HEK293T (cell line): ENCODE results near the gene SCUBE1.

Experiments used
- CTCF ChIA-PET: fragments of 350-600 bp; formaldehyde crosslinking; extraction: SDS; loops from one replicate; lab custom pipeline; 2021; ENCODE audit warnings: antibody characterized with exemption, inconsistent platforms; lab: Yijun Ruan, JAX
- POLR2A ChIA-PET: fragments of 350-600 bp; formaldehyde crosslinking; extraction: SDS; loops from one replicate; lab custom pipeline; 2020; ENCODE audit warnings: antibody characterized with exemption, inconsistent platforms; lab: Yijun Ruan, JAX
- DNase-seq: peaks from one replicate; pipeline ENCODE4 v3.0.0; 2012; ENCODE audit warnings: mixed read lengths; ENCODE audit errors: extremely low spot score
- ARNT ChIP-seq: fragments of 450-650 bp; IDR thresholded peaks from 2 replicates; pipeline ENCODE4 v1.6.1; 2017; ENCODE audit warnings: mild to moderate bottlenecking
- BHLHE40 ChIP-seq: fragments of 450-650 bp; IDR thresholded peaks from 2 replicates; pipeline ENCODE4 v1.6.1; 2016; ENCODE audit warnings: mild to moderate bottlenecking, moderate library complexity, borderline replicate concordance
- CTBP1 ChIP-seq: fragments of 450-650 bp; IDR thresholded peaks from 2 replicates; pipeline ENCODE4 v1.6.1; 2016; ENCODE audit warnings: borderline replicate concordance
- ELF4 ChIP-seq: fragments of 450-650 bp; IDR thresholded peaks from 2 replicates; pipeline ENCODE4 v1.6.1; 2017; ENCODE audit warnings: antibody characterized with exemption
- FOXA1 ChIP-seq: fragments of 450-650 bp; IDR thresholded peaks from 2 replicates; pipeline ENCODE4 v1.6.1; 2016; ENCODE audit warnings: mild to moderate bottlenecking
- FOXK2 ChIP-seq: fragments of 450-650 bp; IDR thresholded peaks from 2 replicates; pipeline ENCODE4 v1.6.1; 2016; ENCODE audit warnings: mild to moderate bottlenecking
- FOXM1 ChIP-seq: fragments of 450-650 bp; IDR thresholded peaks from 2 replicates; pipeline ENCODE4 v1.6.1; 2017; ENCODE audit warnings: mild to moderate bottlenecking, borderline replicate concordance
- HDGF ChIP-seq: fragments of 450-650 bp; IDR thresholded peaks from 2 replicates; pipeline ENCODE4 v1.6.1; 2017; ENCODE audit warnings: antibody characterized with exemption, borderline replicate concordance
- L3MBTL2 ChIP-seq: fragments of 450-650 bp; conservative IDR thresholded peaks from 2 replicates; pipeline ENCODE4 v1.6.1; 2016; ENCODE audit warnings: mild to moderate bottlenecking
- LEF1 ChIP-seq: fragments of 450-650 bp; IDR thresholded peaks from 2 replicates; pipeline ENCODE4 v1.6.1; 2017; ENCODE audit warnings: mild to moderate bottlenecking, borderline replicate concordance
- NFRKB ChIP-seq: fragments of 450-650 bp; IDR thresholded peaks from 2 replicates; pipeline ENCODE4 v1.6.1; 2016; ENCODE audit warnings: mild to moderate bottlenecking, moderate library complexity
- SP1 ChIP-seq: fragments of 450-650 bp; IDR thresholded peaks from 2 replicates; pipeline ENCODE4 v1.6.1; 2017
- SUZ12 ChIP-seq: fragments of 450-650 bp; IDR thresholded peaks from 2 replicates; pipeline ENCODE4 v1.6.1; 2016; ENCODE audit warnings: mild to moderate bottlenecking
- TARDBP ChIP-seq: fragments of 450-650 bp; IDR thresholded peaks from 2 replicates; pipeline ENCODE4 v1.6.1; 2016
- ZNF384 ChIP-seq: fragments of 450-650 bp; IDR thresholded peaks from 2 replicates; pipeline ENCODE4 v1.6.1; 2016
- TF ChIP-seq, protein P1 (sequence below): fragments of 450-650 bp; IDR thresholded peaks from 2 replicates; pipeline ENCODE4 v1.6.1; 2016

Gene SCUBE1

DNA sequence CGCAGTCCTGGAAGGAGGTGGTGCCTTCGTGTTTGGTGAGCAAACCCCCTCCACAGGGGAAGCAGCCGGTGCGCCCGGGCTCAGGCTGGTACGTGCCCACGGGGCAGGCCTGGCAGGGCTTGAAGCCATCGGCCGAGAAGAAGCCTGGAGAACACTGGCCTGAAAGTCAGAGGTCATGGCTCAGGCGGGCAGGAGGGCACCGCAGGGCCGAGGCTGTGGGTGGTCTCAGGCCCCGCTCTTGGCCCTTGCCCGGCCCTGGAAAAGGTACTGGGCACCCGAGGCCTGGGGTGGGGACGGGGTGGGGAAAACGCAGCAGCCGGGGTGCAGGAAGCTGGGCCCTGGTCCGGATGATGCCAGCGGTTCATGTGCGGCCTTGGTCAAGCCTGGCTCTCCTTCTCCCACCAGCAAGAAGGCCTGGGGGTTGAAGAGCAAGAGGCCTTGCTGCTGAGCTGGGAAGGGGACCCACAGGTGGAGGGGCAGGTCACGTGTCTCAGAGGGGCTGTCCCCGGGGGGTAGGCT is 130.7 kb downstream of the SCUBE1 start:
- POLR2A ChIA-PET, result interaction anchor here (1.4 to 4.6 kb wide), 2 partner anchors 25 to 62 kb away, joined by 3 to 25 read pairs; partner anchors contain the start of gene TTLL12
- TF ChIP-seq HDGF (no peak), NFRKB (no peak), ARNT (no peak), SUZ12 (no peak), FOXM1 (no peak), TARDBP (no peak), L3MBTL2 (no peak), ZNF384 (no peak), ELF4 (no peak), FOXK2 (no peak), LEF1 (no peak)
- TF ChIP-seq, protein P1, sequence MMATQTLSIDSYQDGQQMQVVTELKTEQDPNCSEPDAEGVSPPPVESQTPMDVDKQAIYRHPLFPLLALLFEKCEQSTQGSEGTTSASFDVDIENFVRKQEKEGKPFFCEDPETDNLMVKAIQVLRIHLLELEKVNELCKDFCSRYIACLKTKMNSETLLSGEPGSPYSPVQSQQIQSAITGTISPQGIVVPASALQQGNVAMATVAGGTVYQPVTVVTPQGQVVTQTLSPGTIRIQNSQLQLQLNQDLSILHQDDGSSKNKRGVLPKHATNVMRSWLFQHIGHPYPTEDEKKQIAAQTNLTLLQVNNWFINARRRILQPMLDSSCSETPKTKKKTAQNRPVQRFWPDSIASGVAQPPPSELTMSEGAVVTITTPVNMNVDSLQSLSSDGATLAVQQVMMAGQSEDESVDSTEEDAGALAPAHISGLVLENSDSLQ, result no peak
- DNase-seq, result no peak
- CTCF ChIA-PET, result interaction anchor here (0.5 to 1.5 kb wide), 5 partner anchors 16 to 169 kb away, joined by 3 to 6 read pairs (median 3); no protein-coding TSS in a partner anchor

DNA sequence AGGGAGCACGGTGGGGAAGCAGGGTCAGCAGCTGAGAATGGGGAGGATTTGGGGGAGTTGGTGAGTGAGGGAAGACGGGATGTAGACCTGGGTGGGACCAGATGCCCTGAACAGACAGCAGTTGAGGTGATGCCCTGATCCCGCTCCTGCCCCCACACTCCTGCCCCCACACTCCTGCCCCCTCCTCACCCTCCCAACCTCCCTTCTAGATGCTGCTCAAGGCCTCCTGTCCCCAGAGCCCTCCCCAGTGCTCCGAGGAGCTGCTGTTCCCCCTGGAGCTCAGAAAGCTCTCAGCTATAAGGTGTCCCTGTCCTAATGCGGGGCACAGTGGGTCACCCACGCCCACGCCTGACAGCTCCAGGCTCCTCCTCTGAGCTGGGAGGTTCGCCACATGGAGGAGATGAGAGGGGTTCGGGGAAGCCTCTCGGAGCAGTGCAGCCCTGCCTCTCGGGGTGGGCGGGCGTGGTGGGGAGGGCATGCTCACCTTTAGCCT is 131.2 kb downstream of the SCUBE1 start:
- DNase-seq, result no peak
- ChIA-PET CTCF (interaction anchor here (0.6 to 1.3 kb wide), 3 partner anchors 19 to 132 kb away, joined by 3 to 4 read pairs (median 3); no protein-coding TSS in a partner anchor), POLR2A (interaction anchor here (1.4 kb wide), 1 partner anchor 61 kb away, joined by 3 read pairs; no protein-coding TSS in a partner anchor)
- TF ChIP-seq ARNT (no peak), FOXM1 (no peak), FOXA1 (no peak), ZNF384 (no peak), CTBP1 (no peak), L3MBTL2 (no peak), HDGF (no peak), LEF1 (no peak), TARDBP (no peak), SUZ12 (no peak)
- TF ChIP-seq, protein P1, result no peak

DNA sequence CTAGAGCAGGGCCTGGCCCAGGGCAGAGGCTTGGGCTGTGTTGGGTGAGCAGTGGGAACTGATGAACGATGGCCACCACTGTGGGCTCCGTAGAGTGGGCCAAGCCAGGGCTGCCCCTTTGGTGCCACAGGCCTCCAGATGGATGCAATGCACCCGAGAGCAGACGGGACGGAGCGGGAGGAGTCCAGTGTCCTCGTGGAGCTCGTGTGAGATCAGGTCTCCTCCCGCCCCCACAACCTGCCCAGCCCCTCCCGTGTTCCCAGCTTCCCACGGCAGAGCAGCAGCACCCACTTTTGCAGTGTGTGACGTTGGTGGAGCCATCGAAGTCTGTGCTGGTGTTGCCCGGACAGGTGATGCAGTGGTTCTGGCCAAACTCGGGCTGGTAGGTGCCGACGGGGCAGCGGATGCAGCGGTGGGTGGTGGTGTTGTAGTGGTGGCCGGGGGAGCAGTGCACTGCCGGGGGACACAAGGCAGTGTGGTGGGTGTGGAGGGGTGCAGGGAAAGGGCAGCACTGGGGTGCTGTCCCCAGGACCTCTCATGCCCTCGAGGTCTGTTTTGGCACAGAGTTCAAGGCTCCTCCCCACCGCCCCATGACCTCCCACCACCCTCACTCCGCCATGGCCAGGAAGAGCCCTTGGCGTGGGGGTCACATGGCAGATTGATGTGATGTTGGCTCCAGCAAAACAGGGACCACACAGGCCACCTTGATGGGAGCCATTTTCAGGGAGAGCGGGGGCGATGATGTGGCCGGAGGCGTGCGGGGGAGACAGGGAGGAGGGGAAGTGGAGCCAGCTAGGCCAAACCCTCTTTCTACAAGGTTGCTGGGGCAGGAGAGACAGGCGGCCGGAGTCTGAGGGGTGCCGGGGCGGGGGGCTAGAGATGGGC is 132.3 kb downstream of the SCUBE1 start:
- ChIA-PET CTCF (interaction anchor here (0.6 kb wide), 1 partner anchor 133 kb away, joined by 3 read pairs; no protein-coding TSS in a partner anchor), POLR2A (interaction anchor here (1.2 kb wide), 1 partner anchor 23 kb away, joined by 3 read pairs; no protein-coding TSS in a partner anchor)
- TF ChIP-seq BHLHE40, result no peak
- TF ChIP-seq NFRKB, result no peak
- no peak for DNase-seq

DNA sequence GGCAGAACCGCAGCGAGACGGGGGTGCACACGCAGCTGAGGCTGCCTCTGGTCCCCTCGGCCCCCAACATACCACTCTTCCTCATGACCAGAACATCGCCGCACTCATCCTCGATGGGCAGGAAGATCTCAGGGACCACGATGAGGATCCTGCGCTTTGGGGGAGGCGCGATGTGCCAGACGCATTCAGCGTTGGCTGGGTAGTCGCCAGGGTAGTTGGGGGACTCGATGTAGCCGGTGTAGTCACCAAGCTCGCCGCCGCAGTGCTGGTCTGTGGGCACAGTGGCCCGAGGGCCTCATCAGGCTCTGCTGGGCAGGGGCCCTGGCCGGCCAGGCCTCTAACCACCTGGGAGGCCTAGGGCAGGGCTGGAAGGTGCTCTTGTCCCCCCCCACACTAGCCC is 133.2 kb downstream of the SCUBE1 start:
- ChIA-PET POLR2A (interaction anchor here (1.1 kb wide), 1 partner anchor 23 kb away, joined by 6 read pairs; the partner anchor contains the start of gene TTLL12), CTCF (no interaction called here)
- no peak for DNase-seq
- no peak for TF ChIP-seq BHLHE40
- no peak for TF ChIP-seq HDGF
- TF ChIP-seq FOXM1, result no peak
- TF ChIP-seq ZNF384, result no peak
- no peak for TF ChIP-seq L3MBTL2
- TF ChIP-seq FOXK2, result no peak
- no peak for TF ChIP-seq FOXA1
- TF ChIP-seq ARNT, result no peak
- TF ChIP-seq SUZ12, result no peak
- no peak for TF ChIP-seq LEF1
- no peak for TF ChIP-seq NFRKB
- no peak for TF ChIP-seq TARDBP
- no peak for TF ChIP-seq ELF4
- TF ChIP-seq, protein P1, result no peak
- TF ChIP-seq SP1, result no peak
- no peak for TF ChIP-seq CTBP1

DNA sequence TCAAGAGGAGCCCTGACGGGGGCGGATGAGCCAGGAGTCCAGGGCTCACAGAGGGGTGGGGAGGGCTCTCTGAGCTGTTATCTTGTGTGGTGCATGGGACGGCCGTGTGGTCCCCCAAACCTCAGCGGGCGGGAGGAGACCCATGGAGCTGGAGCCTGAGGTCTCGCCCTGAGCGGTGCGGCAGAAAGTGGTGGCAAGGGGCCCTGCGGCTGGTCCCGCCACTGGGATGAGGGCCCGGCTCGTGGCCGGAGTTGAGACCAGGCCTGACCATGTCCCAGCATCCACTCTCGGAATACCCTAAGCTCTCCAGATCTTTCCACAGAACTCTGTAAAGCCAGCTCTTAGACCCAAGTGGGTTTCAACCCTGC is 133.7 kb downstream of the SCUBE1 start:
- no peak for DNase-seq
- ChIA-PET CTCF (no interaction called here), POLR2A (interaction anchor here (1.1 kb wide), 1 partner anchor 22 kb away, joined by 6 read pairs; the partner anchor contains the start of gene TTLL12)
- TF ChIP-seq ZNF384 (no peak), BHLHE40 (no peak), FOXM1 (no peak), SUZ12 (no peak), SP1 (no peak), L3MBTL2 (no peak), ARNT (no peak), CTBP1 (no peak), HDGF (no peak)
- TF ChIP-seq, protein P1, result no peak
